ENCODE results near the gene FCMR. TPM values are rescaled to one million over a fixed set of nuclear protein-coding genes. Genes with fewer than 3 reads are reported as not detected.

The FCMR gene
- total RNA-seq, 1 donor from 2014 or later, result not detected

GRCh38 chr1:206949641-206950040, 27.9 kb upstream of the FCMR start:
- peaks cover 33% of the 10 kb centered on the region for H3K4me1 Mint-ChIP-seq (ENCODE audit: low read depth)
- TF ChIP-seq CTCF (IDR thresholded peaks at IDR 0.05; ENCODE audit: unreplicated experiment), result no peak
- H3K36me3 Mint-ChIP-seq (ENCODE audit: insufficient read depth), result no peaks in the 10 kb centered on the region
- peaks cover 5% of the 10 kb centered on the region for H3K9me3 Mint-ChIP-seq (ENCODE audit: low read depth)
- no peak overlapping the region for H3K4me3 Mint-ChIP-seq (ENCODE audit: low read depth)
- DNase-seq (ENCODE audit: low spot score, unreplicated experiment), result no peak
- H3K27me3 Mint-ChIP-seq, result peaks cover 16% of the 10 kb centered on the region
- no peak overlapping the region for H3K27ac Mint-ChIP-seq

GRCh38 chr1:206949208-206949607, 27.5 kb upstream of the FCMR start:
- H3K4me3 Mint-ChIP-seq (ENCODE audit: low read depth), result no peak overlapping the region
- no peak for DNase-seq (ENCODE audit: low spot score, unreplicated experiment)
- no peaks in the 10 kb centered on the region for H3K36me3 Mint-ChIP-seq (ENCODE audit: insufficient read depth)
- H3K27ac Mint-ChIP-seq, result no peak overlapping the region
- H3K9me3 Mint-ChIP-seq (ENCODE audit: low read depth), result peaks cover 5% of the 10 kb centered on the region
- peaks cover 17% of the 10 kb centered on the region for H3K27me3 Mint-ChIP-seq
- peaks cover 28% of the 10 kb centered on the region for H3K4me1 Mint-ChIP-seq (ENCODE audit: low read depth)
- TF ChIP-seq CTCF (IDR thresholded peaks at IDR 0.05; ENCODE audit: unreplicated experiment), result no peak

GRCh38 chr1:206947255-206947654, 25.5 kb upstream of the FCMR start:
- Mint-ChIP-seq H3K4me3 (ENCODE audit: low read depth) (no peak overlapping the region), H3K9me3 (ENCODE audit: low read depth) (peaks cover 5% of the 10 kb centered on the region), H3K27me3 (peaks cover 22% of the 10 kb centered on the region), H3K36me3 (ENCODE audit: insufficient read depth) (no peaks in the 10 kb centered on the region), H3K4me1 (ENCODE audit: low read depth) (peaks cover 19% of the 10 kb centered on the region), H3K27ac (no peak overlapping the region)
- DNase-seq (ENCODE audit: low spot score, unreplicated experiment), result no peak
- no peak for TF ChIP-seq CTCF (IDR thresholded peaks at IDR 0.05; ENCODE audit: unreplicated experiment)

GRCh38 chr1:206946261-206946660, 24.5 kb upstream of the FCMR start, which contains the start of gene PIGR:
TSS of gene PIGR (minus strand) at chr1:206946466. CDS start at chr1:206940531, 5,935 bp downstream.
- Mint-ChIP-seq H3K36me3 (ENCODE audit: insufficient read depth) (no peaks in the 10 kb centered on the region), H3K27ac (no peak within 1 kb of the TSS), H3K9me3 (ENCODE audit: low read depth) (peaks cover 5% of the 10 kb centered on the region), H3K27me3 (peaks cover 22% of the 10 kb centered on the region), H3K4me1 (ENCODE audit: low read depth) (peaks cover 19% of the 10 kb centered on the region), H3K4me3 (ENCODE audit: low read depth) (no peak within 1 kb of the TSS)
- TF ChIP-seq CTCF (IDR thresholded peaks at IDR 0.05; ENCODE audit: unreplicated experiment), result no peak
- DNase-seq (ENCODE audit: low spot score, unreplicated experiment), result no peak

GRCh38 chr1:206945779-206946178, 24.0 kb upstream of the FCMR start:
- H3K4me3 Mint-ChIP-seq (ENCODE audit: low read depth), result no peak overlapping the region
- peaks cover 22% of the 10 kb centered on the region for H3K27me3 Mint-ChIP-seq
- no peak for DNase-seq (ENCODE audit: low spot score, unreplicated experiment)
- H3K36me3 Mint-ChIP-seq (ENCODE audit: insufficient read depth), result no peaks in the 10 kb centered on the region
- H3K9me3 Mint-ChIP-seq (ENCODE audit: low read depth), result peaks cover 5% of the 10 kb centered on the region
- peaks cover 17% of the 10 kb centered on the region for H3K4me1 Mint-ChIP-seq (ENCODE audit: low read depth)
- TF ChIP-seq CTCF (IDR thresholded peaks at IDR 0.05; ENCODE audit: unreplicated experiment), result no peak
- H3K27ac Mint-ChIP-seq, result no peak overlapping the region
